GM06990 (cell line): Measurements from ENCODE around the gene CHST11.

Experiments
- DNase-seq: peaks from one replicate; pipeline ENCODE4 v3.0.0-alpha.2; 2011; ENCODE audit not compliant: insufficient read length; ENCODE audit errors: extremely low read depth
- H3K27me3 ChIP-seq: replicated peaks from 2 replicates; pipeline ENCODE4 v1.6.0; 2011; ENCODE audit warnings: low read length; ENCODE audit not compliant: control insufficient read depth, insufficient read depth
- H3K36me3 ChIP-seq: 2 replicates; pipeline ENCODE4 v1.5.1; 2011; ENCODE audit warnings: low read length; ENCODE audit not compliant: control insufficient read depth, insufficient read depth
- H3K4me3 ChIP-seq: replicated peaks from 2 replicates; pipeline ENCODE4 v1.5.1; 2011; ENCODE audit warnings: low read depth, mild to moderate bottlenecking, control low read depth, low read length
- CTCF ChIP-seq: IDR thresholded peaks from 2 replicates; pipeline ENCODE4 v1.5.1; 2011; ENCODE audit warnings: low read length, control low read depth, mild to moderate bottlenecking, inconsistent platforms; ENCODE audit not compliant: insufficient read depth, poor library complexity, severe bottlenecking

CHST11 gene

GRCh38 chr12:104651811-104652210, 195.1 kb downstream of the CHST11 start:
- no peaks in the 10 kb centered on the region; the same call in none of the 2 replicates for H3K36me3 ChIP-seq

GRCh38 chr12:104652358-104652757, 195.6 kb downstream of the CHST11 start:
- Histone ChIP-seq H3K36me3 (no peaks in the 10 kb centered on the region), H3K4me3 (no peak overlapping the region), H3K27me3 (no peaks in the 10 kb centered on the region)
- no peak for DNase-seq
- no peak for TF ChIP-seq CTCF

More at GRCh38 chr12:104651811-104652210, 195.1 kb downstream of the CHST11 start:
- DNase-seq = no peak
- H3K4me3 ChIP-seq = no peak overlapping the region
- TF ChIP-seq CTCF = no peak
- no peaks in the 10 kb centered on the region for H3K27me3 ChIP-seq

- Histone ChIP-seq H3K36me3 (no peaks in the 10 kb centered on the region), H3K4me3 (no peak overlapping the region), H3K27me3 (no peaks in the 10 kb centered on the region)
- no peak for TF ChIP-seq CTCF
- no peak for DNase-seq
These were observed 196.2 kb downstream of the CHST11 start for GRCh38 chr12:104652910-104653309.

- Histone ChIP-seq H3K4me3 (no peak overlapping the region), H3K36me3 (no peaks in the 10 kb centered on the region), H3K27me3 (no peaks in the 10 kb centered on the region)
- no peak for DNase-seq
- TF ChIP-seq CTCF = peak; percentile 59
These were observed 197.2 kb downstream of the CHST11 start for GRCh38 chr12:104653730-104654664.

- TF ChIP-seq CTCF = no peak
- Histone ChIP-seq H3K36me3 (no peaks in the 10 kb centered on the region), H3K4me3 (no peak overlapping the region), H3K27me3 (no peaks in the 10 kb centered on the region)
- no peak for DNase-seq
These were observed 198.2 kb downstream of the CHST11 start for GRCh38 chr12:104654665-104655609.
